ENCODE measurements around the gene NR0B2.

DNA sequence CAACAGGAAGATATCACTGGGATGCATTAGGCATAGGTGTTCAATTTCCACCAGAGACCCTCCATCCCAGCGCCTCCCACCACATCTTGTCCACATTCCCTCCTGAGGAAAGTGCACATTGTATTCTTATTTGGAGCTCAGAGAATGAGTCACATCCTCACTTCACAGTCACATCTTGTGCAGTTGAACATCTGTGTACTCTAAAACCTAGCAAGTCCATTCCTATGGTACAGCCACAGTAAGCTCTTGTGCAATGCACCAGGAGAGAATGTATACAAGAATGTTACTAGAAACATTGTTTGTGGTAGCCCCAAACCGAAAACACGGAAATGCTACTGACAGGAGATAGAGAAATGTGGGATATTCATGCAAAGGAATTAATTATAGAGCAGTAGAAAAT is 48.1 kb upstream of the NR0B2 start:
- TF ChIP-seq, protein P1, sequence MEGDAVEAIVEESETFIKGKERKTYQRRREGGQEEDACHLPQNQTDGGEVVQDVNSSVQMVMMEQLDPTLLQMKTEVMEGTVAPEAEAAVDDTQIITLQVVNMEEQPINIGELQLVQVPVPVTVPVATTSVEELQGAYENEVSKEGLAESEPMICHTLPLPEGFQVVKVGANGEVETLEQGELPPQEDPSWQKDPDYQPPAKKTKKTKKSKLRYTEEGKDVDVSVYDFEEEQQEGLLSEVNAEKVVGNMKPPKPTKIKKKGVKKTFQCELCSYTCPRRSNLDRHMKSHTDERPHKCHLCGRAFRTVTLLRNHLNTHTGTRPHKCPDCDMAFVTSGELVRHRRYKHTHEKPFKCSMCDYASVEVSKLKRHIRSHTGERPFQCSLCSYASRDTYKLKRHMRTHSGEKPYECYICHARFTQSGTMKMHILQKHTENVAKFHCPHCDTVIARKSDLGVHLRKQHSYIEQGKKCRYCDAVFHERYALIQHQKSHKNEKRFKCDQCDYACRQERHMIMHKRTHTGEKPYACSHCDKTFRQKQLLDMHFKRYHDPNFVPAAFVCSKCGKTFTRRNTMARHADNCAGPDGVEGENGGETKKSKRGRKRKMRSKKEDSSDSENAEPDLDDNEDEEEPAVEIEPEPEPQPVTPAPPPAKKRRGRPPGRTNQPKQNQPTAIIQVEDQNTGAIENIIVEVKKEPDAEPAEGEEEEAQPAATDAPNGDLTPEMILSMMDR (IDR thresholded peaks at IDR 0.05; ENCODE audit: poor library complexity): no peak
- TF ChIP-seq EZH2phosphoT487 (IDR thresholded peaks at IDR 0.05; ENCODE audit: low read depth, severe bottlenecking, unreplicated experiment): no peak

Measured in hepatocyte (in vitro differentiated cells).